ENCODE measurements around the gene LRRC18. TPM values are rescaled to one million over a fixed set of nuclear protein-coding genes. Genes with fewer than 3 reads are reported as not detected.
A peak's percentile ranks its signal among the peaks of the same experiment; 100 is the strongest.

LRRC18 gene
- total RNA-seq, 4 donors from 2014 or later, result 1.7 TPM; not detected in 3

- no peaks in the 10 kb centered on the region for H3K9me3 ChIP-seq
- H3K4me1 ChIP-seq, result peaks cover 0 to 3% (median under 1%) of the 10 kb centered on the region in 4 donors
- no peak overlapping the region for H3K4me3 ChIP-seq
- TF ChIP-seq CTCF (IDR thresholded peaks at IDR 0.05) (no peak), POLR2A (IDR thresholded peaks at IDR 0.05) (no peak)
- DNase-seq, result peak in 1 of 3 donors; percentile 7
- H3K27me3 ChIP-seq, result no peaks in the 10 kb centered on the region
- H3K27ac ChIP-seq, result no peak overlapping the region
- H3K36me3 ChIP-seq, result no peaks in the 10 kb centered on the region
These were observed 1.3 kb upstream of the LRRC18 start for GRCh38 chr10:48940958-48941357.

- H3K27ac ChIP-seq, result no peak overlapping the region
- no peaks in the 10 kb centered on the region for H3K9me3 ChIP-seq
- no peaks in the 10 kb centered on the region for H3K27me3 ChIP-seq
- H3K4me1 ChIP-seq, result peaks cover 0 to under 1% (median 0%) of the 10 kb centered on the region in 4 donors
- H3K4me3 ChIP-seq, result no peak overlapping the region
- DNase-seq, result no peak
- TF ChIP-seq POLR2A (IDR thresholded peaks at IDR 0.05) (no peak), CTCF (IDR thresholded peaks at IDR 0.05) (no peak)
- no peaks in the 10 kb centered on the region for H3K36me3 ChIP-seq
These were observed 732 bp upstream of the LRRC18 start for GRCh38 chr10:48940372-48940771.

- peak in 1 of 3 donors; percentile 31 for DNase-seq
- TF ChIP-seq CTCF (IDR thresholded peaks at IDR 0.05), result no peak
- TF ChIP-seq POLR2A (IDR thresholded peaks at IDR 0.05), result no peak
These were observed 577 bp downstream of the LRRC18 start for GRCh38 chr10:48938990-48939536.

GRCh38 chr10:48938281-48938680 lies 1.4 kb downstream of the LRRC18 start:
- TF ChIP-seq CTCF (IDR thresholded peaks at IDR 0.05) (no peak), POLR2A (IDR thresholded peaks at IDR 0.05) (no peak)
- DNase-seq, result peak in 1 of 3 donors; percentile 18
- H3K4me1 ChIP-seq, result no peaks in the 10 kb centered on the region
- no peaks in the 10 kb centered on the region for H3K36me3 ChIP-seq
- H3K4me3 ChIP-seq, result no peak overlapping the region
- no peak overlapping the region for H3K27ac ChIP-seq
- no peaks in the 10 kb centered on the region for H3K9me3 ChIP-seq
- H3K27me3 ChIP-seq, result no peaks in the 10 kb centered on the region

More at GRCh38 chr10:48938990-48939536, 577 bp downstream of the LRRC18 start:
- Histone ChIP-seq H3K4me1 (no peaks in the 10 kb centered on the region), H3K36me3 (no peaks in the 10 kb centered on the region), H3K9me3 (no peaks in the 10 kb centered on the region), H3K27ac (no peak overlapping the region), H3K4me3 (no peak overlapping the region), H3K27me3 (no peaks in the 10 kb centered on the region)

- no peak for TF ChIP-seq CTCF (IDR thresholded peaks at IDR 0.05)
- no peak for DNase-seq
- Histone ChIP-seq H3K9me3 (no peaks in the 10 kb centered on the region), H3K27ac (no peak overlapping the region), H3K4me1 (no peaks in the 10 kb centered on the region), H3K36me3 (no peaks in the 10 kb centered on the region), H3K4me3 (no peak overlapping the region), H3K27me3 (no peaks in the 10 kb centered on the region)
These were observed 1.8 kb downstream of the LRRC18 start for GRCh38 chr10:48937796-48938195.

- Histone ChIP-seq H3K36me3 (no peaks in the 10 kb centered on the region), H3K27me3 (no peaks in the 10 kb centered on the region), H3K9me3 (no peaks in the 10 kb centered on the region), H3K4me3 (no peak overlapping the region), H3K27ac (no peak overlapping the region), H3K4me1 (no peaks in the 10 kb centered on the region)
- no peak for DNase-seq
- TF ChIP-seq CTCF (IDR thresholded peaks at IDR 0.05) (no peak), POLR2A (IDR thresholded peaks at IDR 0.05) (no peak)
These were observed 4.1 kb downstream of the LRRC18 start for GRCh38 chr10:48935577-48935976.

All from Peyer's patch (tissue), 4 donors.